ENCODE measurements around the gene SUGP2. TPM values are rescaled to one million over a fixed set of nuclear protein-coding genes. Genes with fewer than 3 reads are reported as not detected.

The SUGP2 gene
- polyA plus RNA-seq, 1 donor from 2014 or later, result 204 TPM

- Histone ChIP-seq H3K79me2 (replicated peaks; ENCODE audit: insufficient read depth, low read length) (peaks cover 32% of the 10 kb centered on the region), H2AFZ (ENCODE audit: low read depth, low read length) (peak overlapping the region; percentile 69), H4K20me1 (ENCODE audit: insufficient read depth) (no peaks in the 10 kb centered on the region)
Measured at GRCh38 chr19:19034204-19034624, 897 bp upstream of the SUGP2 start.

GRCh38 chr19:19033176-19033425 is 216 bp downstream of the SUGP2 start:
- Histone ChIP-seq H3F3A (ENCODE audit: insufficient read depth, low read length, poor library complexity, severe bottlenecking) (no peaks in the 10 kb centered on the region), H4K20me1 (ENCODE audit: insufficient read depth) (no peaks in the 10 kb centered on the region)
- TF ChIP-seq EZH2 (IDR thresholded peaks at IDR 0.05; ENCODE audit: borderline replicate concordance, insufficient read depth, low read length, poor library complexity, severe bottlenecking), result no peak
- no peak for TF ChIP-seq POLR2AphosphoS5 (IDR thresholded peaks at IDR 0.05)
- TF ChIP-seq TAF1 (IDR thresholded peaks at IDR 0.05; ENCODE audit: low read depth), result no peak
- TF ChIP-seq CTCF (IDR thresholded peaks at IDR 0.05; ENCODE audit: poor library complexity, severe bottlenecking), result no peak
- no peak for TF ChIP-seq SMC3 (conservative IDR thresholded peaks at IDR 0.05; ENCODE audit: poor library complexity)
- TF ChIP-seq EP300 (conservative IDR thresholded peaks at IDR 0.05; ENCODE audit: poor library complexity, severe bottlenecking), result no peak
- no peak for TF ChIP-seq RAD21 (conservative IDR thresholded peaks at IDR 0.05)
- no peak for TF ChIP-seq MXI1 (conservative IDR thresholded peaks at IDR 0.05; ENCODE audit: poor library complexity, severe bottlenecking)

More at GRCh38 chr19:19034204-19034624, 897 bp upstream of the SUGP2 start:
- no peaks in the 10 kb centered on the region for H3K9me3 ChIP-seq (ENCODE audit: low read length)
- H3K27ac ChIP-seq (ENCODE audit: low read length), result peak overlapping the region; percentile 97
- H3K36me3 ChIP-seq (ENCODE audit: insufficient read depth, low read length), result no peaks in the 10 kb centered on the region
- peak overlapping the region; percentile 88 for H3K4me3 ChIP-seq (ENCODE audit: low read length)
- no peaks in the 10 kb centered on the region for H3F3A ChIP-seq (ENCODE audit: insufficient read depth, low read length, poor library complexity, severe bottlenecking)
- H3K9ac ChIP-seq (ENCODE audit: low read length), result peak overlapping the region; percentile 95
- H3K27me3 ChIP-seq (ENCODE audit: insufficient read depth, low read depth, low read length), result no peaks in the 10 kb centered on the region
- H3K9me2 ChIP-seq (ENCODE audit: insufficient read depth, low read length), result no peaks in the 10 kb centered on the region
- H3K4me2 ChIP-seq (ENCODE audit: low read length), result peak overlapping the region; percentile 99
- no peak for TF ChIP-seq RAD21 (conservative IDR thresholded peaks at IDR 0.05)

GRCh38 chr19:19032420-19033175 is 719 bp downstream of the SUGP2 start:
- H3K27ac ChIP-seq (ENCODE audit: low read length), result peak overlapping the region; percentile 97
- H3F3A ChIP-seq (ENCODE audit: insufficient read depth, low read length, poor library complexity, severe bottlenecking), result no peaks in the 10 kb centered on the region
- TF ChIP-seq SMC3 (conservative IDR thresholded peaks at IDR 0.05; ENCODE audit: poor library complexity) (peak; percentile 23), RAD21 (conservative IDR thresholded peaks at IDR 0.05) (no peak), POLR2AphosphoS5 (IDR thresholded peaks at IDR 0.05) (peak; percentile 73), EP300 (conservative IDR thresholded peaks at IDR 0.05; ENCODE audit: poor library complexity, severe bottlenecking) (peak; percentile 59), EZH2 (IDR thresholded peaks at IDR 0.05; ENCODE audit: borderline replicate concordance, insufficient read depth, low read length, poor library complexity, severe bottlenecking) (no peak), CTCF (IDR thresholded peaks at IDR 0.05; ENCODE audit: poor library complexity, severe bottlenecking) (peak; percentile 38), TAF1 (IDR thresholded peaks at IDR 0.05; ENCODE audit: low read depth) (no peak), MXI1 (conservative IDR thresholded peaks at IDR 0.05; ENCODE audit: poor library complexity, severe bottlenecking) (peak; percentile 3)
- TF ChIP-seq, protein P1, sequence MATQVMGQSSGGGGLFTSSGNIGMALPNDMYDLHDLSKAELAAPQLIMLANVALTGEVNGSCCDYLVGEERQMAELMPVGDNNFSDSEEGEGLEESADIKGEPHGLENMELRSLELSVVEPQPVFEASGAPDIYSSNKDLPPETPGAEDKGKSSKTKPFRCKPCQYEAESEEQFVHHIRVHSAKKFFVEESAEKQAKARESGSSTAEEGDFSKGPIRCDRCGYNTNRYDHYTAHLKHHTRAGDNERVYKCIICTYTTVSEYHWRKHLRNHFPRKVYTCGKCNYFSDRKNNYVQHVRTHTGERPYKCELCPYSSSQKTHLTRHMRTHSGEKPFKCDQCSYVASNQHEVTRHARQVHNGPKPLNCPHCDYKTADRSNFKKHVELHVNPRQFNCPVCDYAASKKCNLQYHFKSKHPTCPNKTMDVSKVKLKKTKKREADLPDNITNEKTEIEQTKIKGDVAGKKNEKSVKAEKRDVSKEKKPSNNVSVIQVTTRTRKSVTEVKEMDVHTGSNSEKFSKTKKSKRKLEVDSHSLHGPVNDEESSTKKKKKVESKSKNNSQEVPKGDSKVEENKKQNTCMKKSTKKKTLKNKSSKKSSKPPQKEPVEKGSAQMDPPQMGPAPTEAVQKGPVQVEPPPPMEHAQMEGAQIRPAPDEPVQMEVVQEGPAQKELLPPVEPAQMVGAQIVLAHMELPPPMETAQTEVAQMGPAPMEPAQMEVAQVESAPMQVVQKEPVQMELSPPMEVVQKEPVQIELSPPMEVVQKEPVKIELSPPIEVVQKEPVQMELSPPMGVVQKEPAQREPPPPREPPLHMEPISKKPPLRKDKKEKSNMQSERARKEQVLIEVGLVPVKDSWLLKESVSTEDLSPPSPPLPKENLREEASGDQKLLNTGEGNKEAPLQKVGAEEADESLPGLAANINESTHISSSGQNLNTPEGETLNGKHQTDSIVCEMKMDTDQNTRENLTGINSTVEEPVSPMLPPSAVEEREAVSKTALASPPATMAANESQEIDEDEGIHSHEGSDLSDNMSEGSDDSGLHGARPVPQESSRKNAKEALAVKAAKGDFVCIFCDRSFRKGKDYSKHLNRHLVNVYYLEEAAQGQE (IDR thresholded peaks at IDR 0.05; ENCODE audit: borderline replicate concordance), result no peak
- no peaks in the 10 kb centered on the region for H3K9me2 ChIP-seq (ENCODE audit: insufficient read depth, low read length)
- H3K27me3 ChIP-seq (ENCODE audit: insufficient read depth, low read depth, low read length), result no peaks in the 10 kb centered on the region
- no peaks in the 10 kb centered on the region for H3K36me3 ChIP-seq (ENCODE audit: insufficient read depth, low read length)
- no peaks in the 10 kb centered on the region for H3K9me3 ChIP-seq (ENCODE audit: low read length)
- H3K79me2 ChIP-seq (replicated peaks; ENCODE audit: insufficient read depth, low read length), result peaks cover 32% of the 10 kb centered on the region
- peak overlapping the region; percentile 21 for H3K4me2 ChIP-seq (ENCODE audit: low read length)
- H4K20me1 ChIP-seq (ENCODE audit: insufficient read depth), result no peaks in the 10 kb centered on the region
- peak overlapping the region; percentile 88 for H3K4me3 ChIP-seq (ENCODE audit: low read length)
- H2AFZ ChIP-seq (ENCODE audit: low read depth, low read length), result peak overlapping the region; percentile 35
- H3K9ac ChIP-seq (ENCODE audit: low read length), result peak overlapping the region; percentile 95

More at GRCh38 chr19:19033176-19033425, 216 bp downstream of the SUGP2 start:
- peak overlapping the region; percentile 88 for H3K4me3 ChIP-seq (ENCODE audit: low read length)
- H3K4me2 ChIP-seq (ENCODE audit: low read length), result no peak overlapping the region
- H3K9me3 ChIP-seq (ENCODE audit: low read length), result no peaks in the 10 kb centered on the region
- H3K36me3 ChIP-seq (ENCODE audit: insufficient read depth, low read length), result no peaks in the 10 kb centered on the region
- peaks cover 32% of the 10 kb centered on the region for H3K79me2 ChIP-seq (replicated peaks; ENCODE audit: insufficient read depth, low read length)
- no peaks in the 10 kb centered on the region for H3K27me3 ChIP-seq (ENCODE audit: insufficient read depth, low read depth, low read length)
- peak overlapping the region; percentile 97 for H3K27ac ChIP-seq (ENCODE audit: low read length)
- peak overlapping the region; percentile 35 for H2AFZ ChIP-seq (ENCODE audit: low read depth, low read length)
- H3K9me2 ChIP-seq (ENCODE audit: insufficient read depth, low read length), result no peaks in the 10 kb centered on the region
- peak overlapping the region; percentile 95 for H3K9ac ChIP-seq (ENCODE audit: low read length)

Data from neural cell (in vitro differentiated cells).